ENCODE results near the gene RADX. TPM values are rescaled to one million over a fixed set of nuclear protein-coding genes. Genes with fewer than 3 reads are reported as not detected.
A peak's percentile ranks its signal among the peaks of the same experiment; 100 is the strongest.
"Not testable (repeated sequence)": the region's sequence is repeated elsewhere in the genome, so short reads cannot be mapped to it uniquely, and the experiment has no call there.

Gene RADX
- total RNA-seq, result 1 to 10 TPM; 1.1 to 1.3 TPM
- long read RNA-seq, partial matches to known transcripts, result 0 of 2 reads
- long read RNA-seq, other reads (novel, unspliced or antisense), result 0 of 2 reads

- peak; percentile 84 to 85 for DNase-seq
- intact Hi-C loops (cut with DNase I, micrococcal nuclease), result no loop called here
- peak; percentile 100 for ATAC-seq
These were observed at the start of gene RADX for GRCh38 chrX:106611679-106612392. Gene RADX (plus strand): TSS chrX:106611978. CDS start chrX:106612081, 103 bp downstream.

GRCh38 chrX:106564986-106565385, 46.8 kb upstream of the RADX start:
- intact Hi-C loops (cut with DNase I, micrococcal nuclease), result no loop called here
- no peak for DNase-seq
- ATAC-seq, result no peak

- DNase-seq, result no peak
- ATAC-seq, result no peak
- intact Hi-C loops (cut with DNase I, micrococcal nuclease), result no loop called here
These were observed 45.4 kb upstream of the RADX start for GRCh38 chrX:106566362-106566761.

GRCh38 chrX:106581856-106582255, 29.9 kb upstream of the RADX start:
- intact Hi-C loops (cut with DNase I, micrococcal nuclease), result no loop called here
- no peak for DNase-seq
- no peak for ATAC-seq

GRCh38 chrX:106585478-106585877, 26.3 kb upstream of the RADX start:
- intact Hi-C loops (cut with DNase I, micrococcal nuclease), result no loop called here
- ATAC-seq (peak; percentile 61), DNase-seq (no peak)

GRCh38 chrX:106588801-106589200, 23.0 kb upstream of the RADX start:
- ATAC-seq, result no peak
- no peak for DNase-seq
- intact Hi-C loops (cut with DNase I, micrococcal nuclease), result no loop called here

GRCh38 chrX:106599411-106599810, 12.4 kb upstream of the RADX start:
- intact Hi-C loops (cut with DNase I, micrococcal nuclease), result no loop called here
- ATAC-seq (no peak), DNase-seq (no peak)

- DNase-seq (no peak), ATAC-seq (no peak)
- intact Hi-C loops (cut with DNase I, micrococcal nuclease), result no loop called here
These were observed 5.2 kb upstream of the RADX start for GRCh38 chrX:106606571-106606970.

GRCh38 chrX:106608016-106608415, 3.8 kb upstream of the RADX start:
- intact Hi-C loops (cut with DNase I, micrococcal nuclease), result no loop called here
- ATAC-seq (no peak), DNase-seq (no peak)

GRCh38 chrX:106611317-106611678, 480 bp upstream of the RADX start:
- DNase-seq (no peak), ATAC-seq (no peak)
- intact Hi-C loops (cut with DNase I, micrococcal nuclease), result no loop called here

- ATAC-seq, result peak; percentile 71
- intact Hi-C loops (cut with DNase I, micrococcal nuclease), result no loop called here
- DNase-seq, result no peak
These were observed 600 bp downstream of the RADX start for GRCh38 chrX:106612393-106612763.

- ATAC-seq (no peak), DNase-seq (no peak)
- intact Hi-C loops (cut with DNase I, micrococcal nuclease), result no loop called here
These were observed 1.5 kb downstream of the RADX start for GRCh38 chrX:106613277-106613676.

- intact Hi-C loops (cut with DNase I, micrococcal nuclease), result no loop called here
- no peak for ATAC-seq
- DNase-seq, result no peak
These were observed 3.3 kb downstream of the RADX start for GRCh38 chrX:106615041-106615440.

- DNase-seq, result no peak
- ATAC-seq, result no peak
- intact Hi-C loops (cut with DNase I, micrococcal nuclease), result no loop called here
These were observed 8.0 kb downstream of the RADX start for GRCh38 chrX:106619797-106620196.

- DNase-seq (no peak), ATAC-seq (no peak)
- intact Hi-C loops (cut with DNase I, micrococcal nuclease), result no loop called here
These were observed 10.1 kb downstream of the RADX start for GRCh38 chrX:106621836-106622235.

- ATAC-seq (no peak), DNase-seq (no peak)
- intact Hi-C loops (cut with DNase I, micrococcal nuclease), result no loop called here
These were observed 15.0 kb downstream of the RADX start for GRCh38 chrX:106626789-106627188.

- ATAC-seq, result no peak
- intact Hi-C loops (cut with DNase I, micrococcal nuclease), result no loop called here
- DNase-seq, result no peak
These were observed 19.8 kb downstream of the RADX start for GRCh38 chrX:106631615-106632014.

GRCh38 chrX:106649523-106650428, 38.0 kb downstream of the RADX start:
- DNase-seq, result no peak
- intact Hi-C loops (cut with DNase I, micrococcal nuclease), result no loop called here
- no peak for ATAC-seq

GRCh38 chrX:106653625-106654024, 41.8 kb downstream of the RADX start:
- ATAC-seq; DNase-seq; intact Hi-C loops (cut with DNase I, micrococcal nuclease): not testable (repeated sequence)

GRCh38 chrX:106670631-106671030, 58.9 kb downstream of the RADX start:
- intact Hi-C loops (cut with DNase I, micrococcal nuclease), result no loop called here
- ATAC-seq (no peak), DNase-seq (no peak)

Data from left colon (tissue), 2 donors.